Activated B cell treated with CpG ODN at 0.5 μM for 24 hours (primary cell): ENCODE results near the gene SNCAIP. TPM values are rescaled to one million over a fixed set of nuclear protein-coding genes. Genes with fewer than 3 reads are reported as not detected.
"Not testable (repeated sequence)": the region's sequence is repeated elsewhere in the genome, so short reads cannot be mapped to it uniquely, and the experiment has no call there.

Experiments used
- ATAC-seq: fragments of 200-7000 bp; cut with Tn5 transposase; one replicate; pipeline ENCODE4 v1.10.0; 2021; ENCODE audit warnings: low read depth, mild to moderate bottlenecking, moderate library complexity
- CTCF ChIA-PET: fragments of 350-600 bp; sonication (Branson Sonifier 250); formaldehyde crosslinking; loops from one replicate; lab custom pipeline; 2021; ENCODE audit warnings: antibody characterized with exemption; lab: Charles Lee
- POLR2A ChIA-PET: fragments of 350-600 bp; sonication (Branson Sonifier 250); formaldehyde crosslinking; loops from one replicate; lab custom pipeline; 2021; ENCODE audit warnings: antibody characterized with exemption; lab: Charles Lee
- DNase-seq: peaks from one replicate; pipeline ENCODE4 v3.0.0; 2022
- H3K27ac Mint-ChIP-seq: one replicate; pipeline ENCODE4 v1.8.0; 2020; ENCODE audit warnings: mixed read lengths
- H3K27me3 Mint-ChIP-seq: one replicate; pipeline ENCODE4 v1.8.0; 2021; ENCODE audit warnings: mixed read lengths
- H3K36me3 Mint-ChIP-seq: one replicate; pipeline ENCODE4 v1.8.0; 2021; ENCODE audit warnings: low read depth, mixed read lengths
- H3K4me1 Mint-ChIP-seq: one replicate; pipeline ENCODE4 v1.8.0; 2021; ENCODE audit warnings: mixed read lengths
- H3K4me3 Mint-ChIP-seq: one replicate; pipeline ENCODE4 v1.8.0; 2020; ENCODE audit warnings: mild to moderate bottlenecking, mixed read lengths
- H3K9me3 Mint-ChIP-seq: one replicate; pipeline ENCODE4 v1.8.0; 2020; ENCODE audit warnings: mixed read lengths
- CTCF ChIP-seq: fragments of 200-600 bp; IDR thresholded peaks from one replicate; pipeline ENCODE4 v1.8.0; 2022; ENCODE audit warnings: antibody characterized with exemption, mild to moderate bottlenecking
- intact Hi-C: fragments of 100-400 bp; cut with micrococcal nuclease; formaldehyde crosslinking; loops from one replicate; pipeline ENCODE4 v1.15.1; 2024
- total RNA-seq: library from RNA; stranded (reverse); gene quantifications from 2 replicates; pipeline ENCODE4 v1.2.3, GENCODE V29; 2022

Gene SNCAIP
- total RNA-seq, 1 donor from 2014 or later, result not detected

- H3K27ac Mint-ChIP-seq, result no peak overlapping the region
- no peak overlapping the region for H3K4me3 Mint-ChIP-seq
- intact Hi-C loops, result no loop called here
- H3K27me3 Mint-ChIP-seq, result no peaks in the 10 kb centered on the region
- H3K4me1 Mint-ChIP-seq, result no peaks in the 10 kb centered on the region
- CTCF ChIA-PET, result no interaction called here
- ATAC-seq (no peak), DNase-seq (no peak)
- POLR2A ChIA-PET, result no interaction called here
- H3K36me3 Mint-ChIP-seq, result no peaks in the 10 kb centered on the region
- TF ChIP-seq CTCF, result no peak
- H3K9me3 Mint-ChIP-seq, result no peaks in the 10 kb centered on the region
Measured at GRCh38 chr5:122350496-122350895, 38.5 kb downstream of the SNCAIP start.

DNA sequence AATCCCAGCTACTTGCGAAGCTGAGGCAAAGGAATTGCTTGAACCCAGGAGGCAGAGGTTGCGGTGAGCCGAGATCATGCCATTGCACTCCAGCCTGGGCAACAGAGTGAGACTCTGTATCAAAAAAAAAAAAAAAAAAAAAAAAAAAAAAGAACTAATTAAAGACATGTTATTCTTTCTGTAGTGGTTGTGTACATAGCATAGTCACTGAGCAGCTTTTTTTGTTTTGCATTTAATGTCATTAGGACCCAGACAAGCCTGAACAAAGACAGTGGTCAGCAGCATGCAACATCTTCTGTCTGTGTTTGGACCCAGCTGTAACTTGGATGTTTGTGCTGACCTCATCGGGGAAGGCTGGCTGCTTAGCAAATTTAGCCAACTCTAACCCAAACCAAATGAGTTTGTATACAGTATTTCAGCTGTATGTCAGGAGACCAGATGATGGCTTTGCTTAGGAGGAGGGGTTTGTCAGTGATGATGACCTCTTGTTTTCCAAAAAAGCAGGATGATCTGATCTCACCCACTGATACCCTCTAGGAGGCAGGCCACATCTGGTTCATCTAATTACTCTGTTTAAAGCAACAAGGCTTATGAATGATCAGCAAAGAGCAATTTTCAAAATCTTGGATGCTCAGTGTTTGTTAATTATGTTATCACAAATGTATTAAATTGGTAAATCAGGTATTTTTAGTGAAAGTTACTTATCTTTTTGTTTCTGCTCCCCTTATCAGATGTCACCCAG lies 39.5 kb downstream of the SNCAIP start:
- no peaks in the 10 kb centered on the region for H3K9me3 Mint-ChIP-seq
- no peaks in the 10 kb centered on the region for H3K4me1 Mint-ChIP-seq
- CTCF ChIA-PET, result no interaction called here
- ATAC-seq, result no peak
- H3K4me3 Mint-ChIP-seq, result no peak overlapping the region
- no peaks in the 10 kb centered on the region for H3K27me3 Mint-ChIP-seq
- no peak for TF ChIP-seq CTCF
- no peak for DNase-seq
- no peaks in the 10 kb centered on the region for H3K36me3 Mint-ChIP-seq
- POLR2A ChIA-PET, result no interaction called here
- H3K27ac Mint-ChIP-seq, result no peak overlapping the region
- intact Hi-C loops, result no loop called here

DNA sequence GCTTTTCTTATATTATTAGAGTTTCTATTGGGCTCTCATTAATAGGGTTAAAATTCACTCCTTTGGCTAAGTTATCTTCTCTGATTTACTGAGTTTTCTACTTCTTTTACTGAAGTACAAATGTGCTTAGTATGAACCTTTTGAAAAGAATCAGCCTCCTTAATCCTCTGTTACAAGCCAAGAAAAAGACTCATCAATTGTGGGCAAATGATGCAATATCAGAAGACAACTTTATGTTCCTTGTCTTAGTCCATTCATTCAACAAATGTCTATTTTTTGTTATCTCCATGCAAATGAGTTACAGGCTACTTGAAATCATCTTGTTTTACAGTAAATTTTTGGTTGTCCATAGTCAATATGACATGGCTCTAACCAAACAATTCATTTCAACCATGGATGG lies 40.3 kb downstream of the SNCAIP start:
- no peak overlapping the region for H3K27ac Mint-ChIP-seq
- no peak for DNase-seq
- ATAC-seq, result no peak
- H3K4me3 Mint-ChIP-seq, result no peak overlapping the region
- TF ChIP-seq CTCF, result no peak
- POLR2A ChIA-PET, result no interaction called here
- no peaks in the 10 kb centered on the region for H3K9me3 Mint-ChIP-seq
- CTCF ChIA-PET, result no interaction called here
- no peaks in the 10 kb centered on the region for H3K27me3 Mint-ChIP-seq
- intact Hi-C loops, result no loop called here
- H3K4me1 Mint-ChIP-seq, result no peaks in the 10 kb centered on the region
- no peaks in the 10 kb centered on the region for H3K36me3 Mint-ChIP-seq

GRCh38 chr5:122353361-122353760 lies 41.3 kb downstream of the SNCAIP start:
- ATAC-seq, POLR2A ChIA-PET, H3K27ac Mint-ChIP-seq, H3K9me3 Mint-ChIP-seq, DNase-seq, H3K36me3 Mint-ChIP-seq, H3K27me3 Mint-ChIP-seq, intact Hi-C loops, CTCF ChIA-PET, H3K4me3 Mint-ChIP-seq, H3K4me1 Mint-ChIP-seq: not testable (repeated sequence)

GRCh38 chr5:122354293-122354692 lies 42.3 kb downstream of the SNCAIP start:
- H3K36me3 Mint-ChIP-seq, result no peaks in the 10 kb centered on the region
- H3K4me3 Mint-ChIP-seq, result no peak overlapping the region
- no peaks in the 10 kb centered on the region for H3K4me1 Mint-ChIP-seq
- intact Hi-C loops, result no loop called here
- no peak overlapping the region for H3K27ac Mint-ChIP-seq
- no peak for TF ChIP-seq CTCF
- ATAC-seq (no peak), DNase-seq (no peak)
- no peaks in the 10 kb centered on the region for H3K9me3 Mint-ChIP-seq
- ChIA-PET CTCF (no interaction called here), POLR2A (no interaction called here)
- no peaks in the 10 kb centered on the region for H3K27me3 Mint-ChIP-seq

GRCh38 chr5:122355324-122355723 lies 43.3 kb downstream of the SNCAIP start:
- CTCF ChIA-PET, result no interaction called here
- intact Hi-C loops, result no loop called here
- H3K27ac Mint-ChIP-seq, result no peak overlapping the region
- ATAC-seq, result no peak
- no peak for DNase-seq
- H3K36me3 Mint-ChIP-seq, result no peaks in the 10 kb centered on the region
- TF ChIP-seq CTCF, result no peak
- H3K9me3 Mint-ChIP-seq, result no peaks in the 10 kb centered on the region
- POLR2A ChIA-PET, result no interaction called here
- H3K27me3 Mint-ChIP-seq, result no peaks in the 10 kb centered on the region
- H3K4me1 Mint-ChIP-seq, result no peaks in the 10 kb centered on the region
- H3K4me3 Mint-ChIP-seq, result no peak overlapping the region
